IMR-90 (cell line): ENCODE measurements around the gene CPXM2. TPM values are rescaled to one million over a fixed set of nuclear protein-coding genes. Genes with fewer than 3 reads are reported as not detected.

Experiments used
- ATAC-seq: fragments of 200-7000 bp; cut with Tn5 transposase; 2 replicates; pipeline ENCODE4 v1.9.1; 2020; ENCODE audit warnings: low read depth, mild to moderate bottlenecking, moderate library complexity
- BruUV-seq: library from RNA; stranded (reverse); fragments of 400-500 nt; replicated peaks from 2 replicates; lab custom pipeline; 2021; lab: Mats Ljungman, UMichigan
- CTCF ChIA-PET: fragments of 300-600 bp; formaldehyde crosslinking; extraction: SDS; loops from one replicate; lab custom pipeline; 2021; ENCODE audit warnings: antibody characterized with exemption; lab: Yijun Ruan, JAX
- POLR2A ChIA-PET: fragments of 300-600 bp; sonication (Branson Sonifier 250); formaldehyde crosslinking; loops from one replicate; lab custom pipeline; 2022; ENCODE audit warnings: antibody characterized with exemption; ENCODE audit not compliant: unreplicated experiment; lab: Charles Lee
- DNase-seq: peaks from one replicate; pipeline ENCODE4 v3.0.0; 2013
- H2AFZ ChIP-seq: replicated peaks from 2 replicates; pipeline ENCODE3; 2013; ENCODE audit warnings: low read length, mild to moderate bottlenecking; ENCODE audit not compliant: poor library complexity
- H2AK5ac ChIP-seq: 2 replicates; pipeline ENCODE4 v1.6.1; 2013; ENCODE audit warnings: low read depth, low read length, inconsistent platforms
- H2AK9ac ChIP-seq: replicated peaks from 2 replicates; pipeline ENCODE3; 2013; ENCODE audit warnings: mild to moderate bottlenecking, low read depth, low read length, moderate library complexity; ENCODE audit not compliant: poor library complexity
- H2BK120ac ChIP-seq: 2 replicates; pipeline ENCODE4 v1.6.1; 2013; ENCODE audit warnings: low read depth, low read length, inconsistent platforms
- H2BK15ac ChIP-seq: 3 replicates; pipeline ENCODE4 v1.6.1; 2013; ENCODE audit warnings: low read depth, low read length, inconsistent platforms
- H2BK20ac ChIP-seq: 2 replicates; pipeline ENCODE4 v1.6.1; 2013; ENCODE audit warnings: low read depth, mild to moderate bottlenecking, inconsistent platforms, low read length, moderate library complexity
- H2BK5ac ChIP-seq: 2 replicates; pipeline ENCODE4 v1.6.1; 2013; ENCODE audit warnings: mild to moderate bottlenecking, low read depth, low read length, inconsistent platforms; ENCODE audit not compliant: poor library complexity, severe bottlenecking
- H3K14ac ChIP-seq: replicated peaks from 2 replicates; pipeline ENCODE4 v1.6.1; 2013; ENCODE audit warnings: low read depth, low read length, inconsistent platforms
- H3K18ac ChIP-seq: 2 replicates; pipeline ENCODE4 v1.6.1; 2013; ENCODE audit warnings: low read depth, low read length, control low read depth
- H3K23ac ChIP-seq: 2 replicates; pipeline ENCODE4 v1.6.1; 2013; ENCODE audit warnings: low read depth, low read length, inconsistent platforms
- H3K27ac ChIP-seq: 2 replicates; pipeline ENCODE4 v1.5.1; 2013; ENCODE audit warnings: mild to moderate bottlenecking, control low read depth, low read length; ENCODE audit not compliant: insufficient read depth
- H3K27me3 ChIP-seq: 2 replicates; pipeline ENCODE4 v1.6.1; 2013; ENCODE audit warnings: low read length; ENCODE audit not compliant: control insufficient read depth, insufficient read depth
- H3K36me3 ChIP-seq: 2 replicates; pipeline ENCODE4 v1.6.1; 2013; ENCODE audit warnings: low read length, mixed read lengths; ENCODE audit not compliant: control insufficient read depth, insufficient read depth
- H3K4ac ChIP-seq: 2 replicates; pipeline ENCODE4 v1.6.1; 2013; ENCODE audit warnings: low read depth, low read length, inconsistent platforms
- H3K4me1 ChIP-seq: 2 replicates; pipeline ENCODE4 v1.6.1; 2013; ENCODE audit warnings: low read length, mixed read lengths; ENCODE audit not compliant: control insufficient read depth, insufficient read depth
- H3K4me2 ChIP-seq: 2 replicates; pipeline ENCODE4 v1.6.1; 2013; ENCODE audit warnings: low read depth, mild to moderate bottlenecking, control low read depth, low read length, moderate library complexity
- H3K4me3 ChIP-seq: 2 replicates; pipeline ENCODE4 v1.5.1; 2013; ENCODE audit warnings: low read depth, mild to moderate bottlenecking, control low read depth, low read length, moderate library complexity; ENCODE audit not compliant: insufficient read depth
- H3K56ac ChIP-seq: 2 replicates; pipeline ENCODE4 v1.6.1; 2013; ENCODE audit warnings: low read length, inconsistent platforms; ENCODE audit not compliant: insufficient read depth; ENCODE audit errors: extremely low read depth
- H3K79me1 ChIP-seq, 2 experiments: 2 replicates each; pipeline ENCODE4 v1.6.1; 2013; ENCODE audit warnings: low read length in 2 of 2, inconsistent platforms in 1 of 2, low read depth in 1 of 2
- H3K9ac ChIP-seq: 2 replicates; pipeline ENCODE4 v1.6.1; 2013; ENCODE audit warnings: low read depth, low read length, control low read depth
- H3K9me1 ChIP-seq: 2 replicates; pipeline ENCODE4 v1.6.1; 2013; ENCODE audit warnings: low read length, inconsistent platforms; ENCODE audit not compliant: insufficient read depth
- H3K9me3 ChIP-seq: 2 replicates; pipeline ENCODE4 v1.6.1; 2013; ENCODE audit warnings: low read length; ENCODE audit not compliant: control insufficient read depth, insufficient read depth
- H4K20me1 ChIP-seq: 2 replicates; pipeline ENCODE4 v1.6.1; 2013; ENCODE audit warnings: low read length, inconsistent platforms; ENCODE audit not compliant: insufficient read depth
- H4K5ac ChIP-seq: 2 replicates; pipeline ENCODE4 v1.6.1; 2013; ENCODE audit warnings: mild to moderate bottlenecking, low read depth, low read length, control low read depth
- H4K8ac ChIP-seq, 2 experiments: 2 replicates each; pipeline ENCODE4 v1.6.1; 2013; ENCODE audit warnings: low read depth in 2 of 2, low read length in 2 of 2, control low read depth in 1 of 2, inconsistent platforms in 1 of 2
- H4K91ac ChIP-seq: 2 replicates; pipeline ENCODE4 v1.6.1; 2013; ENCODE audit warnings: low read depth, low read length, inconsistent platforms; ENCODE audit not compliant: insufficient read depth
- CEBPB ChIP-seq: IDR thresholded peaks from 2 replicates; pipeline ENCODE4 v1.6.1; 2012; ENCODE audit warnings: low read depth, low read length, improper control_type of control experiment
- CHD1 ChIP-seq: IDR thresholded peaks from 2 replicates; pipeline ENCODE4 v1.6.1; 2012; ENCODE audit warnings: low read depth, low read length, improper control_type of control experiment
- FOS ChIP-seq: fragments of 150-350 bp; IDR thresholded peaks from 2 replicates; pipeline ENCODE4 v1.6.1; 2016; ENCODE audit warnings: low read depth, low read length
- MAFK ChIP-seq: IDR thresholded peaks from 2 replicates; pipeline ENCODE4 v1.6.1; 2012; ENCODE audit warnings: low read depth, low read length, improper control_type of control experiment
- MAZ ChIP-seq: IDR thresholded peaks from 2 replicates; pipeline ENCODE4 v1.6.1; 2012; ENCODE audit warnings: low read depth, mild to moderate bottlenecking, low read length, improper control_type of control experiment, moderate library complexity, borderline replicate concordance
- MXI1 ChIP-seq: IDR thresholded peaks from 2 replicates; pipeline ENCODE4 v1.6.1; 2012; ENCODE audit warnings: low read depth, mild to moderate bottlenecking, low read length, moderate library complexity, borderline replicate concordance
- NFE2L2 ChIP-seq: fragments of 150-350 bp; IDR thresholded peaks from 2 replicates; pipeline ENCODE4 v1.6.1; 2016; ENCODE audit warnings: low read depth, mild to moderate bottlenecking, low read length
- RAD21 ChIP-seq: IDR thresholded peaks from 2 replicates; pipeline ENCODE4 v1.6.1; 2012; ENCODE audit warnings: low read length, improper control_type of control experiment
- RCOR1 ChIP-seq: IDR thresholded peaks from 2 replicates; pipeline ENCODE4 v1.6.1; 2012; ENCODE audit warnings: mild to moderate bottlenecking, low read length, improper control_type of control experiment; ENCODE audit not compliant: insufficient replicate concordance
- RFX5 ChIP-seq: IDR thresholded peaks from 2 replicates; pipeline ENCODE4 v1.8.0; 2012; ENCODE audit warnings: low read depth, mild to moderate bottlenecking, low read length, moderate library complexity
- SMC3 ChIP-seq: fragments of 150-350 bp; IDR thresholded peaks from 2 replicates; pipeline ENCODE4 v1.6.1; 2016; ENCODE audit warnings: low read depth, mild to moderate bottlenecking, antibody characterized with exemption, low read length, moderate library complexity
- WGBS, 2 experiments: methylation state at CpG; one replicate each; pipeline versions ENCODE4 v1.1.5 to v1.1.7; 2013; ENCODE audit warnings: missing lambda C conversion rate in 2 of 2; ENCODE audit not compliant: insufficient read length in 1 of 2; ENCODE audit errors: extremely low coverage in 2 of 2; 5-methylcytosine and 5-hydroxymethylcytosine counted together
- dilution Hi-C: fragments of 300-500 bp; cut with HindIII; formaldehyde crosslinking; loops from one replicate; pipeline ENCODE4 v1.14.3; 2018; ENCODE audit warnings: low sequenced_read_pairs; ENCODE audit not compliant: unreplicated experiment
- in situ Hi-C: fragments of 300-500 bp; cut with MboI; formaldehyde crosslinking; loops from 3 replicates; pipeline ENCODE4 v1.14.3; 2019; ENCODE audit warnings: low sequenced_read_pairs, inconsistent platforms, mixed read lengths
- intact Hi-C: fragments of 100-400 bp; cut with micrococcal nuclease; formaldehyde crosslinking; loops from 2 replicates; pipeline ENCODE4 v1.10.0; 2022
- polyA plus RNA-seq, 3 experiments: library from polyadenylated mRNA; depleted of rRNA; stranded (reverse); fragments of >200 nt; gene quantifications; 2 replicates each; pipeline ENCODE4 v1.2.3, GENCODE V29; 2012; ENCODE audit warnings: low replicate concordance in 1 of 3
- total RNA-seq: library from RNA; depleted of rRNA; stranded (reverse); fragments of >200 nt; gene quantifications from 2 replicates; pipeline ENCODE4 v1.2.3, GENCODE V29; 2012
- TF ChIP-seq, protein P1 (sequence below): fragments of 150-350 bp; IDR thresholded peaks from 2 replicates; pipeline ENCODE4 v1.6.1; 2016; ENCODE audit warnings: low read depth, mild to moderate bottlenecking, low read length, moderate library complexity, borderline replicate concordance
- TF ChIP-seq, protein P2 (sequence below): fragments of 150-350 bp; IDR thresholded peaks from 2 replicates; pipeline ENCODE4 v1.6.1; 2017; ENCODE audit warnings: mild to moderate bottlenecking, antibody characterized with exemption, low read length, low read depth
- TF ChIP-seq, protein P3 (sequence below): conservative IDR thresholded peaks from 2 replicates; pipeline ENCODE4 v1.5.1; 2012; ENCODE audit warnings: mild to moderate bottlenecking, low read depth, low read length, improper control_type of control experiment

CPXM2 gene
- total and polyA plus RNA-seq, 2 of the 4 experiments (the other 2 are of a cell fraction): not detected

DNA sequence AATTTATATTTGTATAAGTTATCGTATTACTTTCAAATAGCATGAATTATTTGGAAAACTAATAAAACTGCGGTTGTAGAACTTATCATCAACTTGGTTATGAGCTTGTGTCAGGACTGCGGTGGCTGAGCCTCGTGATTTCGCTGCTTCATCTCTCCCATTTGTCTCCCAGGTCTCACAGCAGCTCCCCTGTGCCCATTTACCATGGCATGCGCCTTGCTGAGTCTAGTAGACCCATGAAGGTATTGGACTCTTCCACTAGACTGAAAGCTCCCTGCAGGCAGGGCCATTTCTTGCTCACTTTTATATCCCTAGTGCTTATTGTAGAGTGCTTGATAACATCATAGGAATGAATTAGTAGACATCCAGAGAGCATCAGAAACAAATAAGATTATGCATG, 53.9 kb downstream of the CPXM2 start:
- Histone ChIP-seq H3K18ac (no peak overlapping the region), H4K5ac (no peak overlapping the region), H3K56ac (no peak overlapping the region), H3K79me1 (no peaks in the 10 kb centered on the region), H2BK15ac (no peak overlapping the region), H4K91ac (no peak overlapping the region), H4K8ac (no peak overlapping the region), H4K20me1 (no peaks in the 10 kb centered on the region), H3K4me3 (no peak overlapping the region), H2AFZ (no peak overlapping the region), H3K9ac (no peak overlapping the region), H3K14ac (no peak overlapping the region), H3K27me3 (no peaks in the 10 kb centered on the region), H2BK20ac (no peak overlapping the region), H3K23ac (no peak overlapping the region), H3K9me1 (no peaks in the 10 kb centered on the region), H2BK120ac (no peak overlapping the region), H2AK5ac (no peak overlapping the region), H3K27ac (no peak overlapping the region), H3K4ac (no peak overlapping the region), H2BK5ac (no peak overlapping the region), H3K4me2 (no peak overlapping the region), H3K9me3 (peaks cover 33% of the 10 kb centered on the region), H3K36me3 (no peaks in the 10 kb centered on the region), H3K4me1 (no peaks in the 10 kb centered on the region), H2AK9ac (no peak overlapping the region)
- ChIA-PET CTCF (no interaction called here), POLR2A (no interaction called here)
- intact Hi-C loops (no loop called here), dilution Hi-C loops (no loop called here), in situ Hi-C loops (no loop called here)
- no TSS peak for BruUV-seq
- no CpG with 5 or more reads among the region's 6 CpGs for WGBS, 2 experiments
- TF ChIP-seq RAD21: no peak
- TF ChIP-seq, protein P1, sequence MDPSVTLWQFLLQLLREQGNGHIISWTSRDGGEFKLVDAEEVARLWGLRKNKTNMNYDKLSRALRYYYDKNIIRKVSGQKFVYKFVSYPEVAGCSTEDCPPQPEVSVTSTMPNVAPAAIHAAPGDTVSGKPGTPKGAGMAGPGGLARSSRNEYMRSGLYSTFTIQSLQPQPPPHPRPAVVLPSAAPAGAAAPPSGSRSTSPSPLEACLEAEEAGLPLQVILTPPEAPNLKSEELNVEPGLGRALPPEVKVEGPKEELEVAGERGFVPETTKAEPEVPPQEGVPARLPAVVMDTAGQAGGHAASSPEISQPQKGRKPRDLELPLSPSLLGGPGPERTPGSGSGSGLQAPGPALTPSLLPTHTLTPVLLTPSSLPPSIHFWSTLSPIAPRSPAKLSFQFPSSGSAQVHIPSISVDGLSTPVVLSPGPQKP: no peak
- TF ChIP-seq SMC3: no peak
- TF ChIP-seq CEBPB: no peak
- TF ChIP-seq MXI1: no peak
- TF ChIP-seq FOS: no peak
- TF ChIP-seq RFX5: no peak
- TF ChIP-seq, protein P2, sequence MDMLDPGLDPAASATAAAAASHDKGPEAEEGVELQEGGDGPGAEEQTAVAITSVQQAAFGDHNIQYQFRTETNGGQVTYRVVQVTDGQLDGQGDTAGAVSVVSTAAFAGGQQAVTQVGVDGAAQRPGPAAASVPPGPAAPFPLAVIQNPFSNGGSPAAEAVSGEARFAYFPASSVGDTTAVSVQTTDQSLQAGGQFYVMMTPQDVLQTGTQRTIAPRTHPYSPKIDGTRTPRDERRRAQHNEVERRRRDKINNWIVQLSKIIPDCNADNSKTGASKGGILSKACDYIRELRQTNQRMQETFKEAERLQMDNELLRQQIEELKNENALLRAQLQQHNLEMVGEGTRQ: no peak
- no peak for TF ChIP-seq MAZ
- TF ChIP-seq MAFK: no peak
- no peak for TF ChIP-seq RCOR1
- no peak for TF ChIP-seq CHD1
- no peak for TF ChIP-seq NFE2L2
- TF ChIP-seq, protein P3, sequence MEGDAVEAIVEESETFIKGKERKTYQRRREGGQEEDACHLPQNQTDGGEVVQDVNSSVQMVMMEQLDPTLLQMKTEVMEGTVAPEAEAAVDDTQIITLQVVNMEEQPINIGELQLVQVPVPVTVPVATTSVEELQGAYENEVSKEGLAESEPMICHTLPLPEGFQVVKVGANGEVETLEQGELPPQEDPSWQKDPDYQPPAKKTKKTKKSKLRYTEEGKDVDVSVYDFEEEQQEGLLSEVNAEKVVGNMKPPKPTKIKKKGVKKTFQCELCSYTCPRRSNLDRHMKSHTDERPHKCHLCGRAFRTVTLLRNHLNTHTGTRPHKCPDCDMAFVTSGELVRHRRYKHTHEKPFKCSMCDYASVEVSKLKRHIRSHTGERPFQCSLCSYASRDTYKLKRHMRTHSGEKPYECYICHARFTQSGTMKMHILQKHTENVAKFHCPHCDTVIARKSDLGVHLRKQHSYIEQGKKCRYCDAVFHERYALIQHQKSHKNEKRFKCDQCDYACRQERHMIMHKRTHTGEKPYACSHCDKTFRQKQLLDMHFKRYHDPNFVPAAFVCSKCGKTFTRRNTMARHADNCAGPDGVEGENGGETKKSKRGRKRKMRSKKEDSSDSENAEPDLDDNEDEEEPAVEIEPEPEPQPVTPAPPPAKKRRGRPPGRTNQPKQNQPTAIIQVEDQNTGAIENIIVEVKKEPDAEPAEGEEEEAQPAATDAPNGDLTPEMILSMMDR: no peak
- ATAC-seq (no peak), DNase-seq (no peak)
